Jurkat, Clone E6-1 (cell line): ENCODE measurements around the gene RASGEF1B.

Experiments
- DNase-seq: peaks from one replicate; pipeline ENCODE4 v3.0.0-alpha.2; 2011; ENCODE audit warnings: low read depth, low spot score
- H3K4me3 ChIP-seq: 2 replicates; pipeline ENCODE4 v1.5.1; 2011; ENCODE audit warnings: mild to moderate bottlenecking, low read length, control low read depth, moderate library complexity

RASGEF1B gene

DNA sequence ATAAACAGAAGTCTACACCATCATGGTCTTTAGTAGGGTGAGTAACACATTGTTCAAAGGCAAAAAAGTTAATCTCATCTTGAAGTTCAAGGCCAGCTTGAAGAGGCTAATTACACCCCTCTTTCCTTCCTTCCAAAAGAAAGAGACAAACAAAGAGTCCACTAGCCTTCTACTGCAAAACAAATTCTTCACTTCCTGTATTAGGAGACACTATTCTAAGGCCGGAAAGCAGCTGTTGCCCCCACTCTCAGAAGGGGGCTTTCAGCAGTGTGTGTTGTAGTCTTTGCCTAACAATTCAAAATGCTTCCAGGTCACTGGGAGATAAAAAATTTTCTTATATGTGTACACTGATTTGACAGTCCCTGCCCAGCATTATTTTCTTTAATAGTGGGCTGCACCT is 25.1 kb downstream of the RASGEF1B start:
- H3K4me3 ChIP-seq: no peak overlapping the region
- no peak for DNase-seq

DNA sequence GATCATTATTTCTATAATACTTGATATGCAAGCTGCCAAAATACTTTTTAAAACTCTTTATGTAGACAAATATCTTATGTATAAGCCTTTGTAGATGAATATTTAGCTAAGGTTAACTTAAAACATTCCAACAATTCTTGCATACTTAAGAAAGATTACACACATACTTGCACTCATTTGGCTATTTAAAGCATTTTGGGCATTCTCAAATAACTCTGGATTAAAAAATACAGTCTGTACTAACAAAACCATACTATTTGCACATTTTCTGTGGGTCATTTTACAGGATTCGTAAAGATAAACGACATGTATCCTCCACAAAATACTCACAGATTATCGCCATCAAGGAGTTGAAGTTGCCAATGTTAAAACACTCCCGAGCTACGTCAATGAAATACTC is 26.5 kb downstream of the RASGEF1B start:
- H3K4me3 ChIP-seq: no peak overlapping the region
- DNase-seq: no peak

DNA sequence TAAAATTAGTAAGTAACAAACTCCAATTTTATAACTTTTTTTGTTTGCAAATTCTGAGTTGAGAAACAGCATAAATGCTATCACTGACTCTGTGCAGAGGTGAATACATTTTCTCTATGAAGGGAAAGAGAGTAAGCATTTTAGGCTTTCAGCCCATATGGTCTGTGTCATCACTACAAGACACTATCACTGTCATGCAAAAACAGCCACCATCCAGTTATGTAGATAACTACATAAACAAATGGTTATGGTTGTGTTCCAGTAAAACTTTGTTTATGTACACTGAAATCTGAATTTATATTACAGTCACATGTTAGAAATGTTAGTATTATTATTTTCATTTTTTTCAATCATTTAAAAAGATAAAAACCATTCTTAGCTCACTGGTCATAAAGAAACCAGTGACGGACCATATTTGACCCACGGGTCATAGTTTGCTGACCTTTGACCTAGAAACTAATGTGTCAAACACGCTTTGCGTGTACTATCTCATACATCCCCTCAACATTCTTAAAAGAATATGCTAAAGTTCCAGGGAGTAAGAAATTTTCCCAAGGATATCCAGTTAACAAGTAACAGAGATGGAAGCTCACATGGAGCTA is 29.1 kb downstream of the RASGEF1B start:
- H3K4me3 ChIP-seq: no peak overlapping the region
- DNase-seq: no peak

DNA sequence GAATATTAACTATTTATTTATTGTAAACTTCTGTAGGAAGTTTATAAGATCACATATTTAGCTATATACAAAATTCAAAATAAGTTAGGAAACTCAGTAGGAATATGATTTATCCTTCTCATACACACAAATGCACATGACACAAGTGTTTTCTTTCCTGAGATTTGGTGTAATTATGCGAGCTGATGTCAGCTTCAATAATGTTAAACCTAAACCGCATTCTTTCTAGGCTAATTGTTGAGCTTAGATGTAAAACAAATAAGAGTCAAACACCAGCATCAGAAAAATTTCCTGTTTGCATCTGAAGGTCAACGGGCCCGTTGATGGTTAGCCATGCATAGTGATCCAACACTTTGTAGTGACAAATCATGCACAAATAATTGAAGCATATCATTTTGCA is 30.8 kb downstream of the RASGEF1B start:
- H3K4me3 ChIP-seq: no peak overlapping the region
- DNase-seq: no peak

DNA sequence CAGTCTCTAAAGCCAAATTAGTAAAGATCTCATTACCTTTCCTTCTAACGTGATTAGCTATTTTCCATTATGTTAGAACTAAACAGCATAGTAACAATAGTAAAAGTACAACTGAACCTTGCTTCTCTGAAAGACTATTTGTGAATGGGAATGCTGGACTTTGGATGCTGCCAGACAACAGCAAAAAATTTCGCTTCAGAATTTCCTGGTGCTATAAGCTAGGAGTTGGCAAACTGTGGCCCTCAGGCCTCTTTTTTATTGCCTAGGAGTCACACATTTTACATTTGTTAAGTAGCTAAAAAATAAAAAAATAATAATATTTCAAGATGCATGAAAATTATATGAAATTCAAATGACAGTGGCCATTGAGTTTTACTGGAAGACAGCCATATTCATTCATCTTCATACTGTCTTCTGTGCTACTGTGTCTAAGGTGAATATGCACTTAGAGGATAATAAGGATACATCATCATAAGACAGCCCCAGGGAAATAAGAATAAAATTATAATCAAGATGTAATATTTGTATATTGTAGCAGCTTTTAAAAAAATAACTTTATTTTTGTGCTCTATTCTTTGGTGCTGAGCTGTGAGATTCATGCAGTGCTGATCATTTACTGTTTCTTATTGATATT is 34.6 kb downstream of the RASGEF1B start:
- no peak for DNase-seq

DNA sequence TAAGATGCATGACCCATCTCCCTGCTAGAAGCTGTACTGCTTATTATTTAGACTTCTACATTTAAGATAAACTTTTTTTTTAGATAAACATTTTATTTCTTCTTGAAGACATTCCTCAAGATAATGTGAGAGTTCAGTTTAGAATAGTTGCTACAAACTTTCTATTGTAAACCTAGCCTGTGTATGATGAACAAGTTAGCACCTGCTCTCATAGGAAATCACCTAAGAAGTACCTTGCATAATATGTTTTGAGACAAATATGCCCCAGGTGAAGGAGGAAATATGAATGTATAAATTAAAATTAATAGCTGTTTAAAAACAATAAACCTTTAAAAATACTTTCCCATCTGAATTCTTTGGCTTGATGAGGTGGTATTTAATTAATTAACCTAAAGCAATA is 35.6 kb downstream of the RASGEF1B start:
- H3K4me3 ChIP-seq: no peak overlapping the region
- DNase-seq: no peak

More for the DNA sequence above, 34.6 kb downstream of the RASGEF1B start:
- no peak overlapping the region for H3K4me3 ChIP-seq

DNA sequence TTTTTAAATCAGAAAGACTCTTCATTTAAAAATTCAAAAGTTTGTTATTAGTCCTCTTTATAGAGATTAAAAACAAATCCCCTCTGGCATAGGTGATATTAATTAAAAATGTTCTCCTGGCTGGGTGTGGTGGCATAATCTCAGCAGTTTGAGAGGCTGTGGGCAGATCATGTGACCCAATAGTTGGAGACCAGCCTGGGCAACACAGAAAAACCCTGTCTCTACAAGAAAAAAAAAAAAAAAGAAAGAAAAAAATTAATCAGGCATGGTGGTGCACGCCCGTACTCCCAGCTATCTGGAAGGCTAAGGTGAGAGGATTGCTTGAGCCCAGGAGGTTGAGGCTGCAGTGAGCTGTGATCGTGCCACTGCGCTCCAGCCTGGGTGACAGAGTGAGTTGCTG is 38.9 kb downstream of the RASGEF1B start:
- no peak overlapping the region for H3K4me3 ChIP-seq
- DNase-seq: no peak

DNA sequence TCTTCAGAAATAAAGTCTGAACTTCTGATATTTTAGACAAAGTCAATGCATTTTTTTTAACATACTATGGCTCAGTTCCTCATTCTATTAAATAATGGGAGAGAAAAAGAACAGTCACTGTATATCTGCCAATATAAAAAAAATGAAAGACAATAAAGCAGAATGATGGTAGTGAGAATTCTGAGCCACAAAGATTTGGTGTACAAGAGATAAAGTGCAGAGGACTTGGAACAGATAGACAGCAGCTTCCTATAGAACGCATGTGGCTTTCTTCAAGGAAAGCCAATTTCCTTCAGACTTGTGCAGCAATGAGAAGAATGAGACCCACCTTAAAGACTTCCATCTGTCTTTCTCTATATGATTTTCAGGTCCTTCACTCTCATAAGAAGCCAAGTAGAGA is 39.7 kb downstream of the RASGEF1B start:
- H3K4me3 ChIP-seq: no peak overlapping the region
- no peak for DNase-seq

DNA sequence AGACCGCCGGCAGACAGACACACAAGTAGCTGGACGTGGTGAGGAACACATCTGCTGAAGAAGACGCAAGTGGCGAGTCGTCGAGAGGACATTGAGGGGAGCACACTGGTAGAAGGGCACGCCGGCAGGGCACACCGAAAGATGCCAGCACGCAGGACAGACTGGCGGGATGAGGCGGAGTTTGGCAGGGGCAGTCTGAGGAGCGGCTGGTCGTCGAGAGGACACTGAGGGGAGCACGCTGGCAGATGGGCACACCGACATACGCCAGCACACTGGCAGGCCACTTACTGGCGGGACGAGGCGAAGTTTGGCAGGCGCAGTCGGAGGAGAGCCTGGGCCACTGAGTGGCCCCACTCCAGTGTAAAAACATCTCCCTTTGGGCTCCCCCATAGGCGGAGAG is 42.1 kb downstream of the RASGEF1B start:
- no peak overlapping the region for H3K4me3 ChIP-seq
- no peak for DNase-seq

DNA sequence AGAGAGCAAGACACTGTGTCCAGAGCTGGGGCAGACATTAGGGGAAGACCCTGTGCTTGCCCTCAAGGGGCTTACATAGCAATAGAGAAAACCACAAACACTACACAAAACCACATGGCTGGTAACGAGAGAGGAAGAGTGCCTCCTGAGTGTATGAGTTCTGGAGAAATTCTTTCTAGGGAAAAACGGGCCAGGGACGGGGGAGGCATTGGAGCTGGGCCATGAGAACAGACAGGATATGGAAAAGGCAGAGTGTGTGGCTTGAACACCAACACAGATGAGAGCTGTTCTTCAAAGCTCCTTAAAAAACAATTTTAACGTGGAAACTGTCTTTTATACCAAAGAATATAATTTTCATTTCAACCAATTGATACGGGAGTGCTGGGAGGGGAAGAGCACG is 42.7 kb downstream of the RASGEF1B start:
- DNase-seq: no peak
- no peak overlapping the region for H3K4me3 ChIP-seq

DNA sequence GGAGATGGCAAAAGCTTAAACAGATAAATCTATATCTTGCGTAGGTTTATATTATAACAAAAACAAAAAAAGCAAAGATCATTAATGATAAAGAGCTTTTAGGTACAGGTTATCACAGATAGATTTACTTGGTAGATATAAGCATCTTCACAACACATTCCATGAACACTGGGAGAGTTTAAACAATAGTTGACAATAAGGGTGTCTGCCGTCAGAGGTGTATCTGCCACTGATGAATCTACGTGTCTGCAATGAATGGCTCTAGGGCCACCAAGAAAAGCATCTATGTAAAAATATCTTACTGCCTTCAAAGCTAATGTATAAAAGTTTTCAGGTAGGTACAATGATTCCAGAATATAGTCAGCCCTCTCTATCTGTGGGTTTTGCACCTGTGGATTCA is 43.7 kb downstream of the RASGEF1B start:
- H3K4me3 ChIP-seq: no peak overlapping the region
- DNase-seq: no peak

DNA sequence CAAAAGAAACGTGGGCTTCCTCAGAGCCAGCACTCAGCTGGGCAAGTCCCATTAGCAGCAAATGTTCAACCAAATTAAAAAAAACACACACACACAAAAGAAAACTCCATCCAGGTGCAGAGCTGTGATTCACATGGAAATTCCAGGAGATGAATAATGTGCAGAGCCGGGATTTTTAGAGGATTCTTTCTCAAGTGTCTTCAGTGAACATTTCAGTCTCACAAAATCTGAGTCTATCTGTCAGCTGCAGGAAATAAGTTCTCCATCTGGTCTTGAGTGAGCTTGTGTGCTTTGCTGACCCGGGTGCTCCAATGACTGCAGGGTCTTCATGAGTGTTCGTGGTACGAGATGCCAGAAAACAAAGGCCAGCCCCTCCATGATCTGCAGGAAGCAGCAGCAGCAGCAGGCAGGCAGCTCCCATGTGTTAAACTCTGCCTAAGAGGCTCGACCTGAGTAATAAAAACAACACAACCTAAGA is 44.3 kb downstream of the RASGEF1B start:
- DNase-seq: no peak

DNA sequence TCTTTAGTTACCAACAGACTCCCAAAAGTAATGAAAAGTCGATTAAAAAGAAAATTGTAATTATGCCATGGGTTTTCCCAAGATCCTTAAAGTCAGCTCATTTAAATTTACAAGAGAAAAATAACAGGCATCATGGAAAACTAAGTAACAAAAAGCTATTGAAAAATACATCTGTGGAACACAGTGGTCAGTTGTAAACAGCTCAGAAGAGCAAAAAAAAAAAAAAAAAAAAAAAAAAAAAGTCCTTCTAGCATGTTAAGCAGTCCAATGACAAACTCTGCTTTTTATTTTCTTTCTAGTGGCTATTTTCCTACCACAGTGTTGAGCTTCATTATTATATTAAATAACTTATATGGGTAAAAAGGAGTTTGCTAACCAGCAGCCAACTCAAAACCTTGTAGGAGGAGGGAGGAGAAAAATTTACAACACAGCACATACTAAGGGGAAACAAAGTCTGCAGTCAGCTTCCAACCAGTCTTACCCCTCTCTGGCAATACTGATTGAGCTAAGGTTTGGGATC is 44.9 kb downstream of the RASGEF1B start:
- no peak for DNase-seq
- H3K4me3 ChIP-seq: no peak overlapping the region

More for the DNA sequence above, 44.3 kb downstream of the RASGEF1B start:
- H3K4me3 ChIP-seq: no peak overlapping the region

DNA sequence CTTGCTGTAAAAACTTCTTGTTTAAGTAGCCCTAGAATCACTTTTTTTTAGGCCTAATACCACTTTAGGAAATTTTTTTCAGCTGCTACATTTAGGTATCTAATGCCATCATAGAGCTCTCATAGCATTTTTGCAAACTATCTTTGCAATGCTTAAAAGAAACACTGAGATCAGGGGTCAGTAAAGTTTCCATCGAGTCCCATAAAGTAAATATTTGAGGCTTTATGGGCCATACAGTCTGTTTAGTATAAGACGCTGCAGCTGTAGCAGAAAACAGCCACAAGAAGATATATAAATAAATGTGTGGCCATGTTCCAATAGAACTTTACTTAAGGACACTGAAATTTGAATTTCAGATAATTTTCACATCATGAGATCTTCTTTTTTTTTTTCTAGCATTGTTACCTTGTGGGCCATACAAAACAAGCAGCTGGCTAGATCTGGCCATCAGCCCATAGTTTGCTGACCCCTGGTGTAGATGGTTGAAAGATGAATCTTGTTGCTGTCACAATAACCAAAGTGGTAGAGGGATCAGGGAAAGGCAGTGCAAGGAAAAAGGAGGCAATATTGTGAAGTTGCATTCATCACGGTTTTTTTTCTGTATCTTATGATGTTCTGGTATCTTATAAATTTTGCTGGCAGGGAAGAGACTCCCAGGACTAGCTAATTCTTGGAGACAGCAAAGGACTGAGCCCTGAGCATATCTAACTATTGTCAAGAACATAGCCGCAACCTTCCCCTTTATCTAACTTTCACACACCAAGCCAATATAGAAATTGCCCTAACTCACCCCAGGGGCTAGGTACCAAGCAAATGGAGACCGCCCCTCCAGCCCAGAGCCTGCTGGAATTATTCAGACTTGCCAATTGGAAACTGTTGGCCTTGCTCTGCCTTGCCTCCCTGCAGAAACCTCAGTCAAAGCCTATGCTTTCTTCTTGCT is 46.6 kb downstream of the RASGEF1B start:
- DNase-seq: no peak

DNA sequence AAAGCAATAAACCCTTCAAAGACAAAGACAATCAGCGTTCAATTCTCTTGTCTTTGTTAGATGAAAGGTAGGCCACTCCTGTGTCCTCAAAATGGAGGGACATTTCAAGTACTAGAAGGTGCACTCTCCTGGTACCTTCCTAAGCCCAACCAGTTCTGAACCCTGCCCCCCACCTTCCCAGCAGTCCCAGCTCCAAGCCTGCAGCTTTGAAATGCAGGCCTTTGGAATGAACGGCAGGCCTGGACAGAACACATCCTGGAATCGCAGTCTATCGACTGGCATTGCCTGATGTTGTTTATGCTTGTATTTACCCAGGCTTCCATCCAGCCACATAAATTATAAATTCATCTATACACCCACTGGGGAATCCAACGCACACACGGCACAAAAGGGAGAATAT is 47.4 kb downstream of the RASGEF1B start:
- no peak overlapping the region for H3K4me3 ChIP-seq
- DNase-seq: no peak

More for the DNA sequence above, 46.6 kb downstream of the RASGEF1B start:
- H3K4me3 ChIP-seq: no peak overlapping the region

DNA sequence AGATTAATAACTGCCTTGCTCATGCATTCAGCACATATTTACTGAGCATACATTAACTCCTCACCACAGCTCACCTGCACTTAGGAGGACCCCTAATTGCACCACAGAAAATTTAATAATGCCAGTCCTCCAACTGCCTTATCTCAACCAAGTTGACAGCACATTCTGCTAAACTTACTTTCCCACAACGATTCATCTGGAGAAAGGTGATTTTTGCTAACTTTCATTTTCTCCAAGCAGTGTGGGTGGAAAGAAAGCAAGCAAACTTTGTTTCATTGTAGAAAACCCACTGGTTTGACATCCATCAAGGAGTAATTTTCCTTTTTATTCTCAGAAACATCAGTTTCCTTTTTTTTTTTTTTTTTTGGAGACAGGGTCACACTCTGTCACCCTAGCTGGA is 49.1 kb downstream of the RASGEF1B start:
- no peak overlapping the region for H3K4me3 ChIP-seq
- DNase-seq: no peak

DNA sequence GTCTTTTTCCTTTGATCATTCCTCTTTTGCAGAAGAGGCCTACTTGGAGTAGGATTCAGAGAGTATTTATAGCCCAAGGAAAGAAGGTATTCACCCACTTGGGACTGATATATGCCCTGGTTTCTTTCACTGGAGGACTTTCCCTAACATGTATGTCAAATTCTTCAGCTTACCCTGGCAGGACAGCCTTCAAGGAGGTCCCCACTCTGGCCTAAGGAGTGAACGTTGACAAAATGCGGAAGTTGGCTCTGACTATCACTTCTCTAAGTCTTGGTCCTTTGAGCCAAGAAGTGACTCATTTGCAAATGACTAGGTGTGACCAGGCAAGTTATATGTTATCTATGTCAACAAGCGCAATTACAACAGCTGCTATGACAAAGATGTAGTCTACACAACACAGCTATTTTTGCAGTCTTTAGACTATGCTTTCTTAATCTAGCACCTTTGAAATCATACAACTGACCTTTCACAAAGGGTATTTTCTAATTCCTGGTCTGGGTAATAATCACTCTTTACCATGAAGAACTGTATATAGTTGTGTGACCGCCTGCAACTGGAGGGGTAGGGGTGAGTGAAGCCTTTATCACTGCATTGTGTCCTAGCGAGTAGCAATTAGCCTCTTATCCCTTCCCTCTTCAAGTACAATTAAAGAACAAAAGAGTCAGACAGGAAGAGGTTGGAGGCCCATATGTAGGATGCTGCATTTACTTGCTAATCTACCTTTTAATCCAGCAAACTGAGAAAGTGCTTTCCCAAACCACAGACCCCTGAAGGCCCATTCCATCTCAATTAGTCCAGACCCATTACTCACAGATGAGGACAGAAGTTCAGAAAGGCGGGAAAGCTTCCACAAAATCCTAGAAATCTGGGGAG is 50.1 kb downstream of the RASGEF1B start:
- DNase-seq: no peak
- H3K4me3 ChIP-seq: no peak overlapping the region

DNA sequence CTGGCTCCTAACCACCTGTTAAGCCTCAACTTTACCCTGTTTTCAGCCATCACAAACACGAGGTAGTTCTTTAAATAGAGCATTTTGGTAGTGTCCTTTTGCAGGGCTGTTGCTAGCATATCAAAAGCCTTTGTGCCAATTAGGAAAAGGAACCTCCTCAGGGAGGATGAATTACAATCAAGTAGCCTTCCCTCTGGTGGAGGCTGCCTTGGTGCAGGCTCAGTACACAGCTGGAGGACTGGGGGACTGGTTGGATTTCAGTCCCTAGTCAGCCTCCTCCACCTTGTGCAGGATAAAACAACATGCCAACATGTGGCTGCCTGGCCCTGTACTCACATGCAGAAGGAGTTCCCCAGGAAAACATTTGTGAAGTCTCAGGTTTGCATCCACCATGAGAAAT is 53.1 kb downstream of the RASGEF1B start:
- no peak overlapping the region for H3K4me3 ChIP-seq
- DNase-seq: no peak

DNA sequence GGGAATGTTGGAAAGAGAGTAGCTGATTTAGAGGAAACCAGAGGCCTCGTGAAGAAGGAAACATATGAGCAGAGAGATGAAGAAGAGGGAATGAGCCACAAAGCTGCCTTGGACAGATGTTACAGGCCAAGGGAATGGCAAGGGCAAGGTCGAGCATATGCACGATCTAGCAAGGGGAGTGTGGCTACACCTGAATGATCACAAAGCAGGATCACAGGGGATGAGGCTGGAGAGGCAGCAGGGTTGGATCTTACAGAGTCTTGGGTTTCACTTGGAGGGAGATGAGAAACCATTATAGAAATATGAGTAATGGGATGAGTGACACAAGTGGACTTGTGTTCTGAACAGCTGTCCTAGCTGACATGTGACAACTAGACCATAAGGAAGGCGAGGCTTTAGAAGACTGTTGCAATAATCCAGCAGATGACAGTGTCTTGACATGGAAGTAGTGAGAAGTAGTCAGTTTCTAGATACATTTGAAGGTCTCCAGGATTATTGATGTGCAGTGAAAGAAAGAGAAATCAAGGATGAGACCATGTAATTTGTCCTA is 58.7 kb downstream of the RASGEF1B start:
- no peak overlapping the region for H3K4me3 ChIP-seq
- DNase-seq: no peak
